ENCODE data around the gene KRTAP27-1. TPM values are rescaled to one million over a fixed set of nuclear protein-coding genes. Genes with fewer than 3 reads are reported as not detected.
A peak's percentile ranks its signal among the peaks of the same experiment; 100 is the strongest.

The KRTAP27-1 gene
- total and polyA plus RNA-seq, 5 donors from 2014 or later = not detected

GRCh38 chr21:30348506-30348905 is 11.0 kb upstream of the KRTAP27-1 start, which contains the start of gene KRTAP23-1:
TSS of gene KRTAP23-1 (minus strand) at chr21:30348606. CDS start at chr21:30348606, 0 bp downstream.
- Mint-ChIP-seq H3K9me3 (peaks cover 0 to 3% (median 0%) of the 10 kb centered on the region in 7 donors), H3K4me3 (no peak within 1 kb of the TSS), H3K27ac (no peak within 1 kb of the TSS), H3K4me1 (no peaks in the 10 kb centered on the region), H3K27me3 (no peaks in the 10 kb centered on the region), H3K36me3 (no peaks in the 10 kb centered on the region)
- Histone ChIP-seq H3K4me3 (ENCODE audit: low read depth, low read length) (no peak within 1 kb of the TSS), H3K27ac (ENCODE audit: insufficient read depth, low read length, poor library complexity, severe bottlenecking) (no peak within 1 kb of the TSS), H3K27me3 (ENCODE audit: control insufficient read depth, insufficient read depth, low read length) (no peaks in the 10 kb centered on the region), H3K9me3 (ENCODE audit: control insufficient read depth in 2 of 2, low read length in 2 of 2) (no peaks in the 10 kb centered on the region), H3K36me3 (ENCODE audit: control insufficient read depth, insufficient read depth, low read length) (no peaks in the 10 kb centered on the region), H3K4me1 (ENCODE audit: control insufficient read depth, insufficient read depth, low read length, poor library complexity, severe bottlenecking) (no peaks in the 10 kb centered on the region)
- DNase-seq (no peak), ATAC-seq (ENCODE audit: low read depth in 2 of 2) (no peak)

- Histone ChIP-seq H3K4me1 (ENCODE audit: control insufficient read depth, insufficient read depth, low read length, poor library complexity, severe bottlenecking) (no peaks in the 10 kb centered on the region), H3K4me3 (ENCODE audit: low read depth, low read length) (no peak overlapping the region), H3K9me3 (ENCODE audit: control insufficient read depth in 2 of 2, low read length in 2 of 2) (no peaks in the 10 kb centered on the region), H3K27ac (ENCODE audit: insufficient read depth, low read length, poor library complexity, severe bottlenecking) (no peak overlapping the region), H3K27me3 (ENCODE audit: control insufficient read depth, insufficient read depth, low read length) (no peaks in the 10 kb centered on the region), H3K36me3 (ENCODE audit: control insufficient read depth, insufficient read depth, low read length) (no peaks in the 10 kb centered on the region)
- H3K4me3 Mint-ChIP-seq = no peak overlapping the region
- H3K9me3 Mint-ChIP-seq = peaks cover 0 to 1% (median 0%) of the 10 kb centered on the region in 7 donors
- no peaks in the 10 kb centered on the region for H3K27me3 Mint-ChIP-seq
- ATAC-seq (ENCODE audit: low read depth in 2 of 2) (no peak), DNase-seq (no peak)
- H3K4me1 Mint-ChIP-seq = no peaks in the 10 kb centered on the region
- H3K27ac Mint-ChIP-seq = no peak overlapping the region
- no peaks in the 10 kb centered on the region for H3K36me3 Mint-ChIP-seq
Measured at GRCh38 chr21:30345014-30345413, 7.5 kb upstream of the KRTAP27-1 start.

GRCh38 chr21:30340714-30341573 is 3.5 kb upstream of the KRTAP27-1 start:
- Histone ChIP-seq H3K27ac (ENCODE audit: insufficient read depth, low read length, poor library complexity, severe bottlenecking) (no peak overlapping the region), H3K36me3 (ENCODE audit: control insufficient read depth, insufficient read depth, low read length) (no peaks in the 10 kb centered on the region), H3K4me1 (ENCODE audit: control insufficient read depth, insufficient read depth, low read length, poor library complexity, severe bottlenecking) (no peaks in the 10 kb centered on the region), H3K4me3 (ENCODE audit: low read depth, low read length) (no peak overlapping the region), H3K27me3 (ENCODE audit: control insufficient read depth, insufficient read depth, low read length) (no peaks in the 10 kb centered on the region), H3K9me3 (ENCODE audit: control insufficient read depth in 2 of 2, low read length in 2 of 2) (no peaks in the 10 kb centered on the region)
- peaks cover 0 to 1% (median 0%) of the 10 kb centered on the region in 7 donors for H3K9me3 Mint-ChIP-seq
- DNase-seq (peak in 2 of 3 donors; percentile 22 to 26), ATAC-seq (ENCODE audit: low read depth in 2 of 2) (no peak)
- H3K27ac Mint-ChIP-seq = peak overlapping the region in 1 of 3 donors; percentile 18
- H3K27me3 Mint-ChIP-seq = no peaks in the 10 kb centered on the region
- no peaks in the 10 kb centered on the region for H3K36me3 Mint-ChIP-seq
- no peak overlapping the region for H3K4me3 Mint-ChIP-seq
- H3K4me1 Mint-ChIP-seq = no peaks in the 10 kb centered on the region

GRCh38 chr21:30338717-30339116 is 1.2 kb upstream of the KRTAP27-1 start:
- no peak overlapping the region for H3K27ac ChIP-seq (ENCODE audit: insufficient read depth, low read length, poor library complexity, severe bottlenecking)

GRCh38 chr21:30337772-30338171 is 278 bp upstream of the KRTAP27-1 start:
- H3K27me3 ChIP-seq (ENCODE audit: control insufficient read depth, insufficient read depth, low read length) = no peaks in the 10 kb centered on the region
- Mint-ChIP-seq H3K4me3 (no peak overlapping the region), H3K36me3 (no peaks in the 10 kb centered on the region), H3K27ac (no peak overlapping the region), H3K4me1 (no peaks in the 10 kb centered on the region), H3K27me3 (no peaks in the 10 kb centered on the region), H3K9me3 (no peaks in the 10 kb centered on the region)
- H3K9me3 ChIP-seq (ENCODE audit: control insufficient read depth in 2 of 2, low read length in 2 of 2) = no peaks in the 10 kb centered on the region
- H3K4me1 ChIP-seq (ENCODE audit: control insufficient read depth, insufficient read depth, low read length, poor library complexity, severe bottlenecking) = no peaks in the 10 kb centered on the region
- DNase-seq (no peak), ATAC-seq (ENCODE audit: low read depth in 2 of 2) (no peak)
- H3K36me3 ChIP-seq (ENCODE audit: control insufficient read depth, insufficient read depth, low read length) = no peaks in the 10 kb centered on the region
- no peak overlapping the region for H3K27ac ChIP-seq (ENCODE audit: insufficient read depth, low read length, poor library complexity, severe bottlenecking)
- H3K4me3 ChIP-seq (ENCODE audit: low read depth, low read length) = no peak overlapping the region

More at GRCh38 chr21:30338717-30339116, 1.2 kb upstream of the KRTAP27-1 start:
- no peaks in the 10 kb centered on the region for H3K9me3 ChIP-seq (ENCODE audit: control insufficient read depth in 2 of 2, low read length in 2 of 2)
- H3K27me3 Mint-ChIP-seq = no peaks in the 10 kb centered on the region
- no peaks in the 10 kb centered on the region for H3K4me1 ChIP-seq (ENCODE audit: control insufficient read depth, insufficient read depth, low read length, poor library complexity, severe bottlenecking)
- ATAC-seq (ENCODE audit: low read depth in 2 of 2) (no peak), DNase-seq (no peak)
- H3K9me3 Mint-ChIP-seq = no peaks in the 10 kb centered on the region
- no peak overlapping the region for H3K27ac Mint-ChIP-seq
- H3K4me1 Mint-ChIP-seq = no peaks in the 10 kb centered on the region
- H3K4me3 ChIP-seq (ENCODE audit: low read depth, low read length) = no peak overlapping the region
- H3K4me3 Mint-ChIP-seq = no peak overlapping the region
- H3K36me3 ChIP-seq (ENCODE audit: control insufficient read depth, insufficient read depth, low read length) = no peaks in the 10 kb centered on the region
- H3K36me3 Mint-ChIP-seq = no peaks in the 10 kb centered on the region
- H3K27me3 ChIP-seq (ENCODE audit: control insufficient read depth, insufficient read depth, low read length) = no peaks in the 10 kb centered on the region

GRCh38 chr21:30336596-30336995 is 898 bp downstream of the KRTAP27-1 start:
- Histone ChIP-seq H3K4me3 (ENCODE audit: low read depth, low read length) (no peak overlapping the region), H3K36me3 (ENCODE audit: control insufficient read depth, insufficient read depth, low read length) (no peaks in the 10 kb centered on the region), H3K27ac (ENCODE audit: insufficient read depth, low read length, poor library complexity, severe bottlenecking) (no peak overlapping the region), H3K27me3 (ENCODE audit: control insufficient read depth, insufficient read depth, low read length) (no peaks in the 10 kb centered on the region), H3K4me1 (ENCODE audit: control insufficient read depth, insufficient read depth, low read length, poor library complexity, severe bottlenecking) (no peaks in the 10 kb centered on the region), H3K9me3 (ENCODE audit: control insufficient read depth in 2 of 2, low read length in 2 of 2) (no peaks in the 10 kb centered on the region)
- Mint-ChIP-seq H3K9me3 (no peaks in the 10 kb centered on the region), H3K4me1 (no peaks in the 10 kb centered on the region), H3K27ac (no peak overlapping the region), H3K4me3 (no peak overlapping the region), H3K27me3 (no peaks in the 10 kb centered on the region), H3K36me3 (no peaks in the 10 kb centered on the region)
- ATAC-seq (ENCODE audit: low read depth in 2 of 2) (no peak), DNase-seq (no peak)

- DNase-seq (no peak), ATAC-seq (ENCODE audit: low read depth in 2 of 2) (no peak)
- Histone ChIP-seq H3K27me3 (ENCODE audit: control insufficient read depth, insufficient read depth, low read length) (no peaks in the 10 kb centered on the region), H3K4me3 (ENCODE audit: low read depth, low read length) (no peak overlapping the region), H3K36me3 (ENCODE audit: control insufficient read depth, insufficient read depth, low read length) (no peaks in the 10 kb centered on the region), H3K27ac (ENCODE audit: insufficient read depth, low read length, poor library complexity, severe bottlenecking) (no peak overlapping the region), H3K4me1 (ENCODE audit: control insufficient read depth, insufficient read depth, low read length, poor library complexity, severe bottlenecking) (no peaks in the 10 kb centered on the region), H3K9me3 (ENCODE audit: control insufficient read depth in 2 of 2, low read length in 2 of 2) (no peaks in the 10 kb centered on the region)
- H3K36me3 Mint-ChIP-seq = no peaks in the 10 kb centered on the region
- H3K27ac Mint-ChIP-seq = no peak overlapping the region
- H3K4me1 Mint-ChIP-seq = no peaks in the 10 kb centered on the region
- H3K4me3 Mint-ChIP-seq = no peak overlapping the region
- H3K9me3 Mint-ChIP-seq = no peaks in the 10 kb centered on the region
- no peaks in the 10 kb centered on the region for H3K27me3 Mint-ChIP-seq
Measured at GRCh38 chr21:30333736-30334135, 3.8 kb downstream of the KRTAP27-1 start.

- Histone ChIP-seq H3K27ac (ENCODE audit: insufficient read depth, low read length, poor library complexity, severe bottlenecking) (no peak overlapping the region), H3K9me3 (ENCODE audit: control insufficient read depth in 2 of 2, low read length in 2 of 2) (no peaks in the 10 kb centered on the region), H3K4me1 (ENCODE audit: control insufficient read depth, insufficient read depth, low read length, poor library complexity, severe bottlenecking) (no peaks in the 10 kb centered on the region), H3K4me3 (ENCODE audit: low read depth, low read length) (no peak overlapping the region), H3K36me3 (ENCODE audit: control insufficient read depth, insufficient read depth, low read length) (no peaks in the 10 kb centered on the region), H3K27me3 (ENCODE audit: control insufficient read depth, insufficient read depth, low read length) (no peaks in the 10 kb centered on the region)
- DNase-seq (no peak), ATAC-seq (ENCODE audit: low read depth in 2 of 2) (no peak)
- no peaks in the 10 kb centered on the region for H3K27me3 Mint-ChIP-seq
- H3K27ac Mint-ChIP-seq = no peak overlapping the region
- H3K36me3 Mint-ChIP-seq = no peaks in the 10 kb centered on the region
- no peaks in the 10 kb centered on the region for H3K4me1 Mint-ChIP-seq
- no peaks in the 10 kb centered on the region for H3K9me3 Mint-ChIP-seq
- no peak overlapping the region for H3K4me3 Mint-ChIP-seq
Measured at GRCh38 chr21:30332681-30333080, 4.8 kb downstream of the KRTAP27-1 start.
